Ishikawa (cell line): ENCODE data around the gene FAM124A.

Experiments used
- CEBPB ChIP-seq: IDR thresholded peaks from 2 replicates; pipeline ENCODE4 v1.6.1; 2012
- CREB1 ChIP-seq: IDR thresholded peaks from 2 replicates; pipeline ENCODE4 v1.6.1; 2012; ENCODE audit warnings: low read depth
- EGR1 ChIP-seq: IDR thresholded peaks from 2 replicates; pipeline ENCODE4 v1.6.1; 2012
- EP300 ChIP-seq: IDR thresholded peaks from 2 replicates; pipeline ENCODE4 v1.6.1; 2012; ENCODE audit warnings: borderline replicate concordance
- FOXM1 ChIP-seq: IDR thresholded peaks from 2 replicates; pipeline ENCODE4 v1.6.1; 2012; ENCODE audit warnings: low read depth, borderline replicate concordance
- MAX ChIP-seq: IDR thresholded peaks from 2 replicates; pipeline ENCODE4 v1.6.1; 2012
- NFIC ChIP-seq: IDR thresholded peaks from 2 replicates; pipeline ENCODE4 v1.6.1; 2012
- RAD21 ChIP-seq: IDR thresholded peaks from 2 replicates; pipeline ENCODE4 v1.6.1; 2012; ENCODE audit warnings: low read depth
- REST ChIP-seq: IDR thresholded peaks from 2 replicates; pipeline ENCODE4 v1.6.1; 2012; ENCODE audit warnings: low read depth, mild to moderate bottlenecking
- TAF1 ChIP-seq: IDR thresholded peaks from 2 replicates; pipeline ENCODE4 v1.6.1; 2012; ENCODE audit warnings: low read depth, mild to moderate bottlenecking
- TCF12 ChIP-seq: IDR thresholded peaks from 2 replicates; pipeline ENCODE4 v1.6.1; 2012; ENCODE audit warnings: low read depth
- TEAD4 ChIP-seq: IDR thresholded peaks from 2 replicates; pipeline ENCODE4 v1.6.1; 2012
- USF1 ChIP-seq: IDR thresholded peaks from 2 replicates; pipeline ENCODE4 v1.6.1; 2012
- YY1 ChIP-seq: IDR thresholded peaks from 2 replicates; pipeline ENCODE4 v1.6.1; 2012; ENCODE audit warnings: low read depth
- ZBTB7A ChIP-seq: IDR thresholded peaks from 2 replicates; pipeline ENCODE4 v1.6.1; 2012; ENCODE audit warnings: low read depth

FAM124A gene

GRCh38 chr13:51270623-51271415 is 48.6 kb downstream of the FAM124A start:
- no peak for TF ChIP-seq TEAD4
- no peak for TF ChIP-seq EGR1
- TF ChIP-seq EP300 = no peak
- TF ChIP-seq CEBPB = no peak
- no peak for TF ChIP-seq MAX
- no peak for TF ChIP-seq REST
- no peak for TF ChIP-seq CREB1
- no peak for TF ChIP-seq YY1
- no peak for TF ChIP-seq FOXM1
- TF ChIP-seq NFIC = no peak
- TF ChIP-seq TAF1 = no peak
- no peak for TF ChIP-seq USF1
- TF ChIP-seq RAD21 = no peak
- TF ChIP-seq TCF12 = no peak

- TF ChIP-seq TAF1 = no peak
- no peak for TF ChIP-seq TEAD4
- TF ChIP-seq FOXM1 = no peak
- no peak for TF ChIP-seq CREB1
- no peak for TF ChIP-seq EP300
- TF ChIP-seq RAD21 = no peak
Observed at GRCh38 chr13:51271528-51272085, 49.4 kb downstream of the FAM124A start.

GRCh38 chr13:51275101-51275500 is 52.9 kb downstream of the FAM124A start:
- TF ChIP-seq TAF1 (no peak), FOXM1 (no peak), EGR1 (no peak)

GRCh38 chr13:51276636-51277035 is 54.4 kb downstream of the FAM124A start:
- TF ChIP-seq RAD21 (no peak), TEAD4 (no peak), CREB1 (no peak), EP300 (no peak)

- TF ChIP-seq NFIC (no peak), TCF12 (no peak), MAX (no peak), RAD21 (no peak), EP300 (no peak), TAF1 (no peak), YY1 (no peak), CEBPB (no peak), ZBTB7A (no peak), USF1 (no peak), TEAD4 (no peak), FOXM1 (no peak), EGR1 (no peak), REST (no peak), CREB1 (no peak)
Observed at GRCh38 chr13:51277928-51278327, 55.7 kb downstream of the FAM124A start.

GRCh38 chr13:51278426-51279130 is 56.4 kb downstream of the FAM124A start:
- TF ChIP-seq TAF1 (no peak), MAX (0 out of 2 replicates have a peak, but pooled peaks have one; percentile 34)
